Measurements from ENCODE around the gene RAB27B.

DNA sequence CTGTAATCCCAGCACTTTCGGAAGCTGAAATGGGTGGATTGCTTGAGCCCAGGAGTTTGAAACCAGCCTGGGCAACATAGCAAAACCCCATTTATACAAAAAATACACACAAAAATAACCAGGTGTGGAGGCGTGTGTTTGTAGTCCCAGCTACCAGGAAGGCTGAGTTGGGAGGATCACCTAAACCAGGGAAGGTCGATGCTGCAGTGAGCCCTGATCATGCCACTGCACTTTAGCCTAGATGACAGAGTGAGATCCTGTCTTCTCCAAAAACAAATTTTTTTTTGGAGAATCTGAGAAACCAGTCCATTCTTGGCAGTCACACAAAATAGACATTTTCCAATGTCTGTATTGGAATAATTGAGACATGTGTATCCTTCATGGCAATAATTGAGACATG lies 46.8 kb downstream of the RAB27B start:
- TF ChIP-seq, protein P1, sequence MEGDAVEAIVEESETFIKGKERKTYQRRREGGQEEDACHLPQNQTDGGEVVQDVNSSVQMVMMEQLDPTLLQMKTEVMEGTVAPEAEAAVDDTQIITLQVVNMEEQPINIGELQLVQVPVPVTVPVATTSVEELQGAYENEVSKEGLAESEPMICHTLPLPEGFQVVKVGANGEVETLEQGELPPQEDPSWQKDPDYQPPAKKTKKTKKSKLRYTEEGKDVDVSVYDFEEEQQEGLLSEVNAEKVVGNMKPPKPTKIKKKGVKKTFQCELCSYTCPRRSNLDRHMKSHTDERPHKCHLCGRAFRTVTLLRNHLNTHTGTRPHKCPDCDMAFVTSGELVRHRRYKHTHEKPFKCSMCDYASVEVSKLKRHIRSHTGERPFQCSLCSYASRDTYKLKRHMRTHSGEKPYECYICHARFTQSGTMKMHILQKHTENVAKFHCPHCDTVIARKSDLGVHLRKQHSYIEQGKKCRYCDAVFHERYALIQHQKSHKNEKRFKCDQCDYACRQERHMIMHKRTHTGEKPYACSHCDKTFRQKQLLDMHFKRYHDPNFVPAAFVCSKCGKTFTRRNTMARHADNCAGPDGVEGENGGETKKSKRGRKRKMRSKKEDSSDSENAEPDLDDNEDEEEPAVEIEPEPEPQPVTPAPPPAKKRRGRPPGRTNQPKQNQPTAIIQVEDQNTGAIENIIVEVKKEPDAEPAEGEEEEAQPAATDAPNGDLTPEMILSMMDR (IDR thresholded peaks at IDR 0.05) = no peak
- no peak for TF ChIP-seq POLR2A (IDR thresholded peaks at IDR 0.05)
- TF ChIP-seq POLR2AphosphoS5 (IDR thresholded peaks at IDR 0.05) = no peak
- no peak for TF ChIP-seq EP300 (IDR thresholded peaks at IDR 0.05)
